ENCODE data around the gene GPR183.

The GPR183 gene

DNA sequence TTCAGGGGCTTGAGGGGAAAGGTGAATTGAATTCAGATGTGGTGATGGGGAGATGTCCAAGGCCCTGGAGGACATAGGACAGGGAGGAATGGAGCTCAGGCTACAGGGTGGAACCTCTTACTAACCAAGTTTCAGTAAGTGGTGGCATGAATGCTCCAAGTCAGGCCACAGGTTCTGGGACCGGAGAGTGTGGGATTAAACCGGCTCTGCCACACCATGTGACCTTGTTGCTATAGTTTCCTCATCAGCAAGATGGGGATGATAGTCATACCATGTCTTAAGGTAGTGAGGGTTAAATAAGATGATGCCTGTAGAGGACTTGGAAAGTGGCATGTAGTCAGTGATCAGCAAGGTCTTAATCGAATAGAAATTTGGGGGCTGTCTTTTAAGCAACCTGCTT, 16.3 kb downstream of the GPR183 start:
- DNase-seq, result no peak

DNA sequence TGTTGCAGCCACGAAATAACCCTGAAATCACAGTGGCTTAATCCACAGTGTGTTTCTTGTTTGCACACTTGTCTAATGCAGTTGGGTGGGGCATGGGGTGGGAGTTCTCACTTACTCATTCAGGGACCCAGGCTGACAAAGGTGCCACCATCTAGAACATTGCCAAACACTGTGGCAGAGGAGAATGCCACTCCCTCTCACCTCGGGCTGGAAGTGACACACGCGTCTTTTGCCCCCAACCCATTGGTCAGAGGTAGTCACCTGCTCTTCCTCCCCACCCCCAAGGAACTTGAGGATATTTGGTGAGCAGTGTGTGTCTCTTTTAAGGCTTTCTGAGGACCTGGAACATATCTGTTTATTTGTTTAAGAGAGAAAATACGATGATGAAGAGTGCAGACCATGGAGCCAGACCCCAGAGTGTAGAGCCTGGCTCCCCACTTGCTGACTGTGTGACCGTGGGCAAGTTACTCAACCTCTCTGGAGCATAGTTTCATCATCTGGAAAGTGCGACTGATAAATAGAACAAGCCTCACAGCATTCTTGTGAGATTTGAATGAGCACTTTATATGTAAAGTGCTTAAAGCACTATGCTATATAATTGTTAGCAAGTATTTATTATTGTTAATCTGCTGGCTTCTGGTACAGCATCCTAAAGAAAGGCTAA, 17.4 kb downstream of the GPR183 start:
- DNase-seq, result peak; percentile 37 to 43

DNA sequence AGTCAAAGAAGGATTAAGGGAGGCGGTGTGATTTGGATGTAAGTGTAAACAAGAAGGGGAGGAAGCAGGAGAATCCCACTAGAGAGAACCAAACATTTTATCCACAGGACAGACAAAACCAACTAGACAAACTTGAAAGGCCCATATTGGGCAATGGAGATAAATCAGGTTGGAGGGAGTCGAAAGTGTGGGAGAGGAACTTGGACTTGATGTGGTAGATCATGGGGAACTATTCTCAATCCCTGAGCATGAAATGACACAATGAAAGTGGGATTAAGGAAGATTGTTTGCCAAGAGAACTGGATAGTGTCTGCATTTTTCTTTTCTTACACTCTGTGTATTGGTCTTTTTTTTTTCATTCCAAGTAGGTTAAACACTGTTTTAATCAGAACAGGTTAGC, 17.9 kb downstream of the GPR183 start:
- no peak for DNase-seq

DNA sequence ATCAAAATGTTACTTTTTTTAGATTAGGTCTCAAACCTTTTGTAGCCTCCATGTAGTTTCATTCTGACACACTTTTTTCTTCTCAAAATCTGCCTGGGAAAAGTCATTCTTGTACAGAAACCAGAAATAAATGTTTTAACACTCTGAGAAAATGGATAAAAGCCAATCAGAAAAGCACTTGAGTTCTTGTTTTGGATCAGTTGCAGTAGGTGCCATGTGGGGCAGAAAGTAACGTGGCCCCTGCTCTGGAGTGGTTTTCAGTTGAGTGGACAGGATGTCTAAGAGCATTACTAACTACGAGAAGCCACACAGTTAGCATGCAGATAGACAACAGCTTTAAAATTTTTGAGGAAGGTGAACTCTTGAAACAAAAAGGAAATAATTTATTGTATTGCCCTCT, 19.1 kb downstream of the GPR183 start:
- DNase-seq, result no peak

DNA sequence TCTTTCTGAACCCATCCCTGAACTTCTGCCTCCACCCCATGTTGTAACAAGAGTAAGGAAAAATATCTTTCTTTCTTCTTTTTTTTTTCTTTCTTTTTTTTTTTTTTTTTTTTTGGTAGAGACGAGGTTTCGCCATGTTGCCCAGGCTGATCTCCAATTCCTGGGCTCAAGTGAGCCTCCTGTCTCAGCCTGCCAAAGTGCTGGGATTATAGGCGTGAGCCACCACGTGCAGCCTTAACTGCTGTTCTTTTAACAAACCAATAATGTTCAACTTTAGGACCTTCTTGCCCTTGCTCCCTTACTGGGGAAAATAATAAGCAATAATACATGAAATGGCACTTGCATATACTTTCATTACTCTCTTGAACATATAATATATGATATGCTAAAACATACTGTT, 19.6 kb downstream of the GPR183 start:
- DNase-seq, result no peak

DNA sequence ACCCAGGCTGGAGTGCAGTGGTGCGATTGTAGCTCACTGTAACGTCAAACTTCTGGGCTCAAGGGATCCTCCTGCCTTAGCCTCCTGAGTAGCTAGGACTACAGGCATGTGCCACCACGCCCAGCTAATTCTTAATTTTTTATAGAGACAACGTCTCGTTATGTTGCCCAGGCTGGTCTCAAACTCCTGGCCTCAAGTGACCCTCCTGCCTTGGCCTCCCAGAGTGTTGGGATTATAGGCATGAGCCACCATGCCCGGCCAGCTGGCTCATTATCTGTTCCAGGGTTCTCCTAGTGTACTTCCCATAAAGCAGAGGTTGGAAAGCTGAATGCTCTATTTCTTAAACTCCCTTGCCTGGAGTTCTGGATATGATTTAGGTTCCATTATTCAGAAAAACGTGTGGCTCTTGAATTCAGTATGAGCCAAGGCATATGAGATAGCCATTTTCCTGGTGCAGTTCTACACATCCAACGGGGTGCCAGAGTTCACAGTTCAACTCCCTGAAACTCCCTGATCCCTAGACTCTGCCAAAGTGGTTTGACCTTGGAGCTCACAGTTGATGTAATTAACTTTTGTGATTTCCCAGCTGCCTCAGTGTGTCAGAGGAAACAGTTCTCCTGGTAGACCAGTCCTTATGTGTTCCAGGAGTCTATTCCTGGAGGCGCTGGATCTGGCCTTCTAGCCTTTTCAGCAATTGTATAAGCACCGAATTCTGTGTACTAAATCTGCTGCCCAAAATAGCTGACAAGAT, 21.6 kb downstream of the GPR183 start:
- no peak for DNase-seq

DNA sequence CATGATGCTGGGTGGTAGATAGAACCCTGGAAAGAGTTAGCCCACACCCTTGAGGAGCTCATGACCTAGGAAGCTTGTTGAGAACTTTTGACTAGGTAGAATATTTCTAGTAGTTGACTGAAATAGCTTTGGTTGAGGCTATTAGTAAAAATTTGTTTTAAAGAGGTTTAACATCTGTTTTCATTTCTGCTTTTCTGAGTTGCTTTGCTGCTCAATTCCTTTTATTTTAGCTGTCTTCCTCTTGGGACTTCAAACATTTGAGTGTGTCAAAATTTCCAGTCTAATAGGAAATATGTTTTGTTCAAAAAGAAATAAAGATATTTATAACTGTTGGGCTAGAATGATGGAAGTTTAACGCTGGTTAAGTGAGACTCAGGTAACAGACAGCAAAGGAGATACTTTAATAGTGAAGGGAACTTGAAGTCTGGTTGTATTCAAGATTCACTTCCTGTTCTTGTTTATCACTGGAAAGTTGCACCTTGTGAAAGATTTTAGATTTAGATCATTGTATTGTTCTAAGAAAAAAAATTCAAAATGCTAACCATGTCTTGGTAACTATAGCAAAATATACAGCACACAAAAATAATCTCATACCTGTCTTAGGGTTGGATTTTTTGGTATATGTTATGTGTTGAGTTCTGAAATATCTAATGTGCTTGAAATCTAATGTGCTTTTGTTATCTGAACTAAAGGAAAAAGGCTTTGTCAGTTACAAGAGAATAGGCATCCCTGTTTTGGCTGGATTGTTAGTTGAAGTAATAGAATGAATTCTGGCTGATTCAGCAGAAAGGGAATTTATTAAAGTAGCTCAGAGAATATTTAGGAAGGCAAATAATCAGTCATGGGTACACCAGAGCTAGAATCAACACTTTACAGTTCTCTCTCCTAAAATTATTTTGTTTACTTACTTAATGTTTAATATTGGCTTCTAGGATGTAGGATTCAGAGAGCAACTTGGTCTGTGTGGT, 24.7 kb downstream of the GPR183 start:
- no peak for DNase-seq

DNA sequence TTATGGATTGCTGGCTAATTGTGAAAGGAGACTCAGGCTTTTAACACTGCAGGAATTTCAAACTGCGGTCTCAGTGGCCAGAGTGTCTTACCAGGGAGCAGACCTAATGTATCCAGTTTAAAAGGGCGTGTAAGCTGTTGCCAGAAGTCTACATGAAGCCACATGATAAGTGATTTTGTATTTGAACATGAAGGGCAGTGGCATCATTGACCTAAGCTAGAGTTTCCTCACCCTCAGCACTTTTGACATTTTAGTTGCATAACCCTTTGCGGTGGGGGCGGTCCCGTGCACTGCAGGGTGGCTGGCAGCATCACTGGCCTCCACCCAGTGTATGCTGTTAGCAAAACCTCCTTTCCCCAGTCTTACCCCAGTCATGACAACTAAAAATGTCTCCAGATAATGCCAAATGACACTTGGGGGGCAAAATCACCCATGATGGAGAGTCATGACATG, 25.4 kb downstream of the GPR183 start:
- DNase-seq, result peak; percentile 42 to 46

DNA sequence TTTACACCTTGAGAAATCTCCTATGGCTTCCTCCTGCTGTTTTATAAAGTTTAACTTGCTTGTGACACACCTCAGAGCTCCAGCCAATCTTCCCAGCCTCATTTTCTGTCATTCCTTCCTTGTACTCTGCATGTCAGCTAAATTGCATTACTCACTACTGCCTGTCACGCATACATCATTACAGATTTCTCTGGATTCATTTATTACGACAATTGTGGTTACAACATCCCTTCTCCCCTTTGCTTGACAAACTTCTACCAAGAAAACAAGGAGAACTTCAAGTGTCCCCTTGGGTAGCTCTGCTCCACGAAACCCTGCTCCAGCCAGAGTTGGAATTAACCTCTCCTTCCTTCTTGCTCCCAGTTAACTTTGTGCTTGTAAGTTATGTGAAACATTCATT, 27.0 kb downstream of the GPR183 start:
- no peak for DNase-seq

DNA sequence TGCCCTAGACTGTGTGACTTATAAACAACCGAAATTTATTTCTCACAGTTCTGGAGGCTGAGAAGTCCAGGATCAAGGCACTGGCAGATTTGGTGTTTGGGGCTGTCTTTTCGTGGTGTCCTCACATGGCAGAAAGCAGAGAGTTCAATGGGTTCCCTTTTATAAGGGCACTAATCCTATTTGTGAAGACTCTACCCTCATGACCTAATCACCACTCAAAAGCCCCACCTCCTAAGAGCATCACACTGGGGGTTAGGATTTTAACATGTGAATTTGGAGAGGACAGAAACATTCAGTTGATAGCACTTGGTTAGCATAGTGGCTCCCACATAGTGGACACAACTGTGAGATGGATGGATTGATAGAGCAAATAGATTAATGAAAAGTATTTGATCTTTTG, 27.6 kb downstream of the GPR183 start:
- DNase-seq, result no peak

DNA sequence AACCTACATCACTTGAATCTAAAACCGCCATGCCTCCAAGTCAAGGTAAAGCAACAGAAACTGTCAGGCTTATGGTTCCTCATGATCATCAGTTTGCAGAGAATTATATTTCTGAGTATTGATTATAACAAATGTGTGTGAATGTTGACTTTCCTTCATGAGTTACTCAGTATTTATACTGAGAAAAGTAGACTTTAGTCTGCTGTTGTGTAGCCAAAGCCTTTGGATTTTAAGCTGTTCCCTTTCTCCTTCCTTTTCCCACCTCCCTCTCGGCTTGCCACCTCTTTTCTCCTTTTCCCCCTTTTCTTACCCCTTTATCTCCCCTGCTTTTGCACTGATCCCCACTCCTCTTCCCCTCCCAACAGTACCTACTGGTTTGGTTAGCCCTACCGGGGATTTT, 28.4 kb downstream of the GPR183 start:
- no peak for DNase-seq

DNA sequence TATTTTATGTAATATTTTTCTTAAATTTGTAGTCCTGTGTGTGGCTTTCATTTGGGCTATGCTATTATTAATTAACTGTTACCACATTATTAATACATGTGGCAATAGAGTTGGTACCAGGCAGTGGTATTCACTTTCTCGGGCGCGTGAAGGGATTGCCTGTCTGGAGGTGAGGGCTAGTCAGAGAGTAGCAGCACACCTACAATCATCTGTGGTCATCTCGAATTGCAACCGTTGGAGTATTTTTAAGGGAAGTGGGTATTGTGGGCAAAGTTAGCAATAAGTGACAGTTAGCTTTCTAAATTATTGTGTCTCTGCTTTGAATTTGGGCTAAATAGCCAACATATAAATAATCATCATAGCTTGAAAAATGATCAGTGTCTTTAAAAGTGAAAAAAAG, 29.0 kb downstream of the GPR183 start:
- DNase-seq, result no peak

DNA sequence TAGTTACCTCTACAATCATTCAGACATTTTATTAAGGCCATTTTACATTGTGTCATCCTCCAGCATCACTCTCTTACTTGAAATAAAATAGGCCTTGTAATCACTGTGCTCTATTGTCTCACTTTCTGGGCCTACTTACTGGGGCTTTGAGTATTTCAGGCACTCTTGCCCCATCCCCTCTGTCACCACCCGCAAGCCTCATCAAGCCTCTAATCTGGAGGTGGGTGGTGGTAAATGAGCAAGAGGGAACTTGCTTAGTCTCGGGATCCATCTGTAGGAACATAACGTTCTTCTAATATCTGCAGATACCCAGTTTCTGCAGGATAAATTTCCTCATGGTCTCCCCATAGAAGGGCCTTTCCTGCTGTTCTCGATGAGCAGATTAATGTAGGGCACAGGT, 29.6 kb downstream of the GPR183 start:
- DNase-seq, result no peak

DNA sequence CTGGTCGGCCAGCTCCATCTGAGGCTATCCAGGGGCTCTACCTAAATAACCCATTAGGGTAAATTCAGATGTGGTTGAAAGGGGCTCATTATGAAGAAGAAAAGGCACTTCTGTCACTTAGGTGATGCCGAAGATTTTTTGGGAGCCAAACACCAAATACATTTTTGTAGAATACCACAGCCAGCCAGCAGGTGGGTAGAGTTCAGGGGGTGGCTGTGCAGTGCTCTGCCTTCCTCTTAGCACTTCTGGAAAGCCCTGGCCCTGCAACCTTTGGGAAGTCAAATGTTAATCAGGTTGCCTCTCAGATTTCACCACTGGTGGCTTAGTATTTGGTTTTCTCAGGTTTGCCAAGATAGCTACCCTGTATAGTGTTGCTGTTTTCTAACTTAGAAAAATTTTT, 30.5 kb downstream of the GPR183 start:
- DNase-seq, result no peak

DNA sequence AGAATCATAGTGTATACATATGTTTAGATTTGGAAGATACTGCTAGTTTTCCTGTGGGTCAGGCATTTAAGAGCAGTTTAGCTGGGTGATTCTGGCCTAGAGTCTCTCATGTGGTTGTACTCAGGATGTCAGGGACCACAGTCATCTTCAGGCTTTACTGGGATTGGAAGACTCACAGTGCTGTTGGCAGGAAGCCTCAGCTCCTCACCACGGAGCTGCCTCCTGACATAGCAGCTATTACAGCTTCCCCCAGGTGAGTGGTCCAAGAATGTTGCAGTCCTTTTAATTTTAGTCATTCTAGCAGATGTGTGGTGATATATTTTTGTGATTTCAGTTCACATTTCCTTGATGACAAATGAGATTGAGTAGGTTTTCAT, 32.1 kb downstream of the GPR183 start:
- DNase-seq, result no peak

DNA sequence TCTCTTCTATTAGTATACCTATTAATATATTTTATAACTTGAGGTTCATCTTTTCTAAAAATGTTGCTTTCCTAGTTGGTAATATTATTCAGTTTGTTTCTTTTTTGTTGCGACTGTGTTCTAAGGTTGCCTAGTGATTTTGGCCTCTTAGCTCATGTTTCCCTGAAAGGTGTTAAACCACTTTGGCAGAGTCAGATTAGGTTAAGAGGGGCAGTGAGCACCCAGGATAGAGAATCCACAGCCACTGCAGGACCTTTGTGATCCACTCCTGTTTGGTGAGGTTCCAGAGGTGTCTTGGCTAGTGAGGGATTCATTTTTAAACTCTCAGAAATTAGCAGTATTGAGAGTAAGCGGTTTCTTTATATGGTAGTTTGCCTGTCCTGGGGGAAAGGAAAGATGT, 34.1 kb downstream of the GPR183 start:
- DNase-seq, result no peak

DNA sequence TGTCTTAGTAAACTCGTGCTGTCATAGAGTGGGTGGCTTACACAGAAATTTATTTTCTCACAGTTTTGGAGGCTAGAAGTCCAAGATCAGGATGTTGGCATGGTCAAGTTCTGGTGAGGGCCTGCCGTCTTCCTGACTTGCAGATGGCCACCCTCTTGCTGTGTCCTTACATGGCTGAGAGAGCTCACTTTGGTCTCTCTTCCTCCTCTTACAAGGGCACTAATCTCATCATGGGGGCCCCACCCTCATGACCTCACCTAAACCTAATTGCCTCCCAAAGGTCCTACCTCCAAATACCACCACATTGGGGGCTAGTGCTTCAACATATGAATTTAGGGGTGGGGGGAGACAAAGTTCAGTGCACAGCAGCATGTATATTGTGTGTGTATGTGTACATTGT, 34.7 kb downstream of the GPR183 start:
- DNase-seq, result no peak

DNA sequence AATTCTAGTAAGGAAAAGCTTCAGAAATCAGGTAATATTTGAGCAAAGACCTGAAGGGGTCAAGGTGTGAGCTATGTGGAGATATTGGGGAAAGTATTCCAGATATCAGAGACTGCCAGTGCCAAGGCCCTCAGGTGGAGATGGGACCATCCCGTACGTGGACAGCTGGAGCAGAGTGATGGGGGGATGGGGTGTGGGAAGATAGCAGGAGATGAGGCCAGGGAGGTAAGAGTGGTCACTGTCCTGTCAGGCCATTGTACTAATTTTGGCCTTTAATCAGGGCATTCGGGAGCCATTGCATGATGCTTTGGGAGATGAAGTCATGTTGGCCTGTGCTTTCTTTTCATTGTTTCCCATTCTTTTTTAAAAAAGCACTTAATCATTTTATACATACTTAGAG, 36.0 kb downstream of the GPR183 start:
- DNase-seq, result no peak

DNA sequence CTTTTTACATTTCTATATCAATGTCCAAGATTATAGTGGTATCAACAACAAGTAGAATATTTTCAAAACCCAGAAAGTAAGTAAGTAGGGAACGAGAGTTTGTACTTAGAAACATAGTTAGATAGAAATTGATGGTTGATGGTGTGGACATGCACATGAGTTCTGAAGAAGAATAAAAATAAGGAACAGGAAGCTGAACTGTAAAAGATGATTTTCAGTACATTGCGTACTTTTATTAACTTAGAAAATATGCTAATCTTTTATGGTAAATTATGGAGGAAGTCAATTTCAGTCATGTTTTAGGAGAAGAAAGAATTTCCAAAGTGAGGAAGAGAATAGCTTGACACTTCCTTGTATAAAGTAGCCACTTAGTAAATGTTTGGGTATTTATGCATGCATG, 36.7 kb downstream of the GPR183 start:
- no peak for DNase-seq

DNA sequence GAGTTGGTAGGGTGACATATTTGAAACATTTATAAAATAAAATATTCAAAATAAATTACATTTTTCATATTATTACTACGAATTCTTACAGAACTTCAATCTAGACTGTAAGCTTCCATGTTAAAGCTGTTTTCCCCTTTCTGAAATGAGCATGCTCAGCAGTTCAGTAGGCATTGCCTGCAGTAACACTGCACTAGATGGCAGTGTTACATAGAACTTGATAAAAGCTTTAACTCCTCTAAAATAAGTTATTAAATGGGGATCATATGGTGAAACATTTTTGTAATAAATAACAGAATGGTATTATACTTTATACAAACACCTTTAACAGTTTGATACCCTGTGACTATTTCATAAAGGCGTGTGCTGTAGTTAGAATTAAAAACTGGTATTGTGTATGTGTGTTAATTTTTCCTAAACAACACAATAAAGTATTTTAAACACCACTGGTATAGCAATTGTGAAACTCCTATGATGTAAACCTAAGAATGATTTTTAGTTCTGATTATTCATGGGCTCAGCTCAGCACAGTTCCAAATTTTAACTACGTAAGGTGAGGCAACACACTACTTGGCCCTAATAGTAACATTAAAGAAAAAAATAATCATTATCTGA, 37.5 kb downstream of the GPR183 start:
- no peak for DNase-seq

DNA sequence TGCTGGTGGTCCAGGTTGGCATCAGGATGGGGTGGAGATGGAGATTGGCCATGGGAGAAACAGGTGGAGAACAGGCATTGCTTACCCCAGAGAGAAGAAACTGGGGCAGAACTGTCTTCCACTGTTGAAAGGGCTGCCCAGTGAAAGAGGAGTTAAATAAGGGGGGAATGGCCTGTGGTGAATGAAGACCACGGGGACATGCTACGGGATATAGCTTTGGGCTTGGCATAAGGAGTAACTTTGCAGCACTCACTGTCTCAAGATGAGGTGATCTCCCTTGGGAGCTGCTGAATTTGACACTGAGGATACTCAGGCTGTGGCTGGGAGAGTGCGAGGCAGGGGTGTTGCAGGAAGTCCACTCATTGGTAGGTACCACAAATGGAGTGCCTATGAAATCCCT, 38.4 kb downstream of the GPR183 start:
- DNase-seq, result no peak

DNA sequence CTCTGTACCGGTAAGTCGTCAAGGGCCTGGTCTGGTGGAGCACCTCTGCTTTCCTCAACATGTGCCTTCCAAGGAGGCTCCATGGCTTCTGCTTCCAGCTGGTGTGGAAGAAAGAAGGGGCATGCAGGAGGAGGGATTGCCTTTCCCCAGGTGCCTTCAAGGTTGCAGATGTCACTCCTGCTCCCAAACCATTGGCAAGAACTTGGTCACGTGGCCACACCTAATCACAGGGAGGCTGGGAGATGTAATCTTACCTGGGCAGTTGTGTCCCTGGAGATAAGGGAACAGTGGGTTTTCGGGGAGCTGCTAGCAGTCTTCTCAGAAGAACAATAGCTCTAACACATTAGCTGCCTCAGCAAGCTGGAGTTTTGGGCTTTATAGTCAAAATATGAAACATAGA, 39.3 kb downstream of the GPR183 start:
- DNase-seq, result no peak

DNA sequence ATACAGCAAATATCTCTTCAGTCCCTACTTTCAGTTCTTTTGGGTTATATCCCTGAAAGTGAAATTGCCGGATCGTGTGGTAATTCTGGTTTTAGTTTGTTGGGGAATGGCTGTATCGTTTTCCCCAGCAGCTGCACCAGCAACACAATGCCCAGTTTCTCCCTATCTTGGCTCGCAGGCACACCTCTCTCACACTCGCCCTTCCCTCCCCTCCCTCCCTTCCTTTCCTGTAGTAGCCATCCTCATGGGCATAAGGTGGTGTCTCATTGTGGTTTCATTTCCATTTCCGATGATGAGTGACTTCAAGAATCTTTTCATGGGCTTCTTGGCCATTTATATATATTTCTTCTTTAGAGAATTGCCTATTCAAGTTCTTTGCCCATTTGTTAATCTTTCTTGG, 40.4 kb downstream of the GPR183 start:
- DNase-seq, result no peak
